IMR-90 (cell line): ENCODE measurements around the gene DBH.

Experiments used
- CTCF ChIP-seq: conservative IDR thresholded peaks from 2 replicates; pipeline ENCODE4 v1.5.1; 2012; ENCODE audit warnings: mild to moderate bottlenecking, low read depth, low read length, improper control_type of control experiment
- POLR2A ChIP-seq: IDR thresholded peaks from 2 replicates; pipeline ENCODE4 v1.6.1; 2012; ENCODE audit warnings: mild to moderate bottlenecking, low read depth, low read length
- SMC3 ChIP-seq: fragments of 150-350 bp; IDR thresholded peaks from 2 replicates; pipeline ENCODE4 v1.6.1; 2016; ENCODE audit warnings: low read depth, mild to moderate bottlenecking, antibody characterized with exemption, low read length, moderate library complexity
- USF2 ChIP-seq: fragments of 150-350 bp; IDR thresholded peaks from 2 replicates; pipeline ENCODE4 v1.6.1; 2017; ENCODE audit warnings: mild to moderate bottlenecking, antibody characterized with exemption, low read length, low read depth

DNA sequence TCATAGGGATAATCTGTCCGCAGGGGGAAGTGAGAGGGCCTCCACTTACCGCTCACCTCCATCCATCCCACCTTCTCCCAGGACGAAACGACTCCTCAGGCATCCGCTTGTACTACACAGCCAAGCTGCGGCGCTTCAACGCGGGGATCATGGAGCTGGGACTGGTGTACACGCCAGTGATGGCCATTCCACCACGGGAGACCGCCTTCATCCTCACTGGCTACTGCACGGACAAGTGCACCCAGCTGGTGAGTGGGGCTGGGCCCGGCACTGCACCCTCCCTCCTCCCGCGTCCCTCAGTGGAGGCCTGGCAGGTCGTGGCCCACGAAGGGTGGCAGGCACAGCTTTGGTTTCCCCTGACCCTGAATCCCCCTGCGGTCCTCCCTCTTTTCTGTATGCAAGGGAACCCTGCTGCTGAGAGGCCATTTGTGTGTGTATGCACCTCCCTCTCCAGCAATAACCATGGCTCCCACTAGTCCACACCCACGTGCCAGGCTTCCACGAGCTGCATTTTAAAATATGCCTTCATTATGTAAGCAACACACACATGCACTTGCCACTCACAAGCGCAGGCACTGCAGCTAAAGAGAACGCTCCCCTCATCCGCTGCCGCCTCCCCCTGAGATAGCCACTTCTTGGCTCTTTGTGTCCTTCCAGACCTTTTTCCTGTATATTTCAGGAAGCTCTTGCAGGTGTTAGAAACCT, 11.8 kb downstream of the DBH start:
- TF ChIP-seq CTCF: no peak
- TF ChIP-seq SMC3: no peak
- no peak for TF ChIP-seq USF2
- TF ChIP-seq POLR2A: no peak
